GM23338 (cell line): ENCODE results near the gene EPM2AIP1. TPM values are rescaled to one million over a fixed set of nuclear protein-coding genes. Genes with fewer than 3 reads are reported as not detected.

Source experiments
- ATAC-seq: fragments of 200-7000 bp; cut with Tn5 transposase; 3 replicates; pipeline ENCODE4 v1.9.1; 2020
- DNase-seq: peaks from one replicate; pipeline ENCODE4 v3.0.0-alpha.2; 2015; ENCODE audit warnings: low spot score
- H2AFZ ChIP-seq: fragments of 200-600 bp; sonication (generic); 2 replicates; pipeline ENCODE4 v1.8.0; 2016; ENCODE audit warnings: antibody characterized with exemption, mild to moderate bottlenecking, moderate library complexity
- H3F3A ChIP-seq: fragments of 200-600 bp; sonication (generic); replicated peaks from 2 replicates; pipeline ENCODE4 v1.8.0; 2017; ENCODE audit warnings: antibody characterized with exemption, mixed run types, low read depth
- H3K27ac ChIP-seq: fragments of 200-600 bp; sonication (generic); 2 replicates; pipeline ENCODE4 v1.6.1; 2016; ENCODE audit warnings: low read depth
- H3K27me3 ChIP-seq: fragments of 200-600 bp; sonication (generic); 2 replicates; pipeline ENCODE4 v1.8.0; 2016; ENCODE audit warnings: mild to moderate bottlenecking, mixed run types, moderate library complexity; ENCODE audit not compliant: insufficient read depth
- H3K36me3 ChIP-seq: fragments of 200-600 bp; sonication (generic); 2 replicates; pipeline ENCODE4 v1.8.0; 2016; ENCODE audit warnings: mild to moderate bottlenecking; ENCODE audit not compliant: insufficient read depth
- H3K4me1 ChIP-seq: fragments of 200-600 bp; sonication (generic); 2 replicates; pipeline ENCODE4 v1.8.0; 2016; ENCODE audit warnings: mild to moderate bottlenecking, moderate library complexity; ENCODE audit not compliant: insufficient read depth
- H3K4me2 ChIP-seq: fragments of 200-600 bp; sonication (generic); 2 replicates; pipeline ENCODE4 v1.7.1; 2017; ENCODE audit warnings: mixed run types
- H3K4me3 ChIP-seq: fragments of 200-600 bp; sonication (generic); 2 replicates; pipeline ENCODE4 v1.6.1; 2016; ENCODE audit warnings: mixed run types
- H3K79me2 ChIP-seq: fragments of 200-600 bp; sonication (generic); replicated peaks from 2 replicates; pipeline ENCODE4 v1.8.0; 2017; ENCODE audit warnings: mild to moderate bottlenecking; ENCODE audit not compliant: insufficient read depth
- H3K9me2 ChIP-seq: fragments of 200-600 bp; sonication (generic); 2 replicates; pipeline ENCODE4 v1.8.0; 2017; ENCODE audit not compliant: insufficient read depth
- H4K20me1 ChIP-seq: fragments of 200-600 bp; sonication (generic); replicated peaks from 2 replicates; pipeline ENCODE4 v1.8.0; 2017; ENCODE audit warnings: mild to moderate bottlenecking; ENCODE audit not compliant: insufficient read depth
- H3K27ac Mint-ChIP-seq: 2 replicates; pipeline ENCODE4 v1.8.0; 2020; ENCODE audit warnings: inconsistent platforms, mild to moderate bottlenecking, moderate library complexity, mixed read lengths
- H3K27me3 Mint-ChIP-seq: 3 replicates; pipeline ENCODE4 v1.8.0; 2022; ENCODE audit warnings: low read depth, mild to moderate bottlenecking, moderate library complexity, mixed read lengths, inconsistent platforms; ENCODE audit not compliant: insufficient read depth, poor library complexity
- H3K36me3 Mint-ChIP-seq: 3 replicates; pipeline ENCODE4 v1.8.0; 2021; ENCODE audit warnings: low read depth, mild to moderate bottlenecking, inconsistent platforms, moderate library complexity, mixed read lengths
- H3K4me1 Mint-ChIP-seq: 3 replicates; pipeline ENCODE4 v1.8.0; 2020; ENCODE audit warnings: mild to moderate bottlenecking, inconsistent platforms, mixed read lengths
- H3K4me3 Mint-ChIP-seq: 3 replicates; pipeline ENCODE4 v1.8.0; 2021; ENCODE audit warnings: moderate library complexity, mild to moderate bottlenecking, inconsistent platforms, mixed read lengths
- H3K9me3 Mint-ChIP-seq: 3 replicates; pipeline ENCODE4 v1.8.0; 2020; ENCODE audit warnings: moderate library complexity, mild to moderate bottlenecking, inconsistent platforms, mixed read lengths
- CREB1 ChIP-seq: fragments of 250-450 bp; sonication (Bioruptor Pico); IDR thresholded peaks from 2 replicates; pipeline ENCODE4 v1.5.0; 2020; ENCODE audit warnings: low read depth, mild to moderate bottlenecking, moderate library complexity
- CTCF ChIP-seq, 2 experiments: fragments of 200-600 bp in 1 of 2; sonication (generic) in 1 of 2; conservative IDR thresholded peaks; 2 replicates each; pipeline versions ENCODE4 v1.5.1 to v1.6.1; 2016 to 2017; ENCODE audit warnings: antibody characterized with exemption in 2 of 2, low read depth in 2 of 2, mild to moderate bottlenecking in 2 of 2, moderate library complexity in 1 of 2
- NANOG ChIP-seq: IDR thresholded peaks from 2 replicates; pipeline ENCODE4 v1.6.1; 2016; ENCODE audit warnings: antibody characterized with exemption, borderline replicate concordance
- POLR2AphosphoS5 ChIP-seq: IDR thresholded peaks from 2 replicates; pipeline ENCODE4 v1.6.1; 2016; ENCODE audit warnings: antibody characterized with exemption, low read depth
- REST ChIP-seq: IDR thresholded peaks from one replicate; pipeline ENCODE4 v1.6.1; 2018; ENCODE audit warnings: antibody characterized with exemption; ENCODE audit not compliant: unreplicated experiment
- STAT1 ChIP-seq: IDR thresholded peaks from one replicate; pipeline ENCODE4 v1.6.1; 2016; ENCODE audit warnings: antibody characterized with exemption; ENCODE audit not compliant: unreplicated experiment
- ZNF331 ChIP-seq: fragments of 250-450 bp; sonication (Bioruptor Pico); IDR thresholded peaks from 2 replicates; pipeline ENCODE4 v1.5.0; 2020; ENCODE audit warnings: low read depth, mild to moderate bottlenecking, moderate library complexity
- ZNF462 ChIP-seq: fragments of 250-450 bp; sonication (Bioruptor Pico); IDR thresholded peaks from 2 replicates; pipeline ENCODE4 v1.5.0; 2020; ENCODE audit warnings: mild to moderate bottlenecking, moderate library complexity
- polyA plus RNA-seq: library from polyadenylated mRNA; unstranded; fragments of >200 nt; fragmentation: Nextera tagmentation; extraction: Ambion mirVana; gene quantifications from 2 replicates; pipeline ENCODE4 v1.2.1, GENCODE V29; 2016
- total RNA-seq: library from RNA; depleted of rRNA; stranded (reverse); fragments of >200 nt; shearing (Covaris generic); gene quantifications from 2 replicates; pipeline ENCODE4 v1.2.3, GENCODE V29; 2014
- TF ChIP-seq, protein P1 (sequence below): IDR thresholded peaks from 2 replicates; pipeline ENCODE4 v1.6.1; 2016; ENCODE audit warnings: antibody characterized with exemption

EPM2AIP1 gene
- total and polyA plus RNA-seq, 2 experiments from 2014 or later = 7.2 to 10.6 TPM

GRCh38 chr3:36993326-36994283, 674 bp upstream of the EPM2AIP1 start, which contains the start of gene MLH1:
Gene MLH1, plus strand, starts transcription at chr3:36993518. Its CDS starts 30 bp downstream, at chr3:36993548.
- no peaks in the 10 kb centered on the region for H3K27me3 Mint-ChIP-seq
- TF ChIP-seq CTCF (conservative IDR thresholded peaks at IDR 0.05; ENCODE audit: low read depth in 2 of 2) = no peak
- no peak for TF ChIP-seq NANOG
- TF ChIP-seq ZNF331 (CRISPR knock-in tag) = no peak
- no peak for TF ChIP-seq ZNF462 (CRISPR knock-in tag)
- TF ChIP-seq, protein P1, sequence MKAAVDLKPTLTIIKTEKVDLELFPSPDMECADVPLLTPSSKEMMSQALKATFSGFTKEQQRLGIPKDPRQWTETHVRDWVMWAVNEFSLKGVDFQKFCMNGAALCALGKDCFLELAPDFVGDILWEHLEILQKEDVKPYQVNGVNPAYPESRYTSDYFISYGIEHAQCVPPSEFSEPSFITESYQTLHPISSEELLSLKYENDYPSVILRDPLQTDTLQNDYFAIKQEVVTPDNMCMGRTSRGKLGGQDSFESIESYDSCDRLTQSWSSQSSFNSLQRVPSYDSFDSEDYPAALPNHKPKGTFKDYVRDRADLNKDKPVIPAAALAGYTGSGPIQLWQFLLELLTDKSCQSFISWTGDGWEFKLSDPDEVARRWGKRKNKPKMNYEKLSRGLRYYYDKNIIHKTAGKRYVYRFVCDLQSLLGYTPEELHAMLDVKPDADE = 0 out of 2 replicates have a peak, but pooled peaks have one; percentile 33
- peak; percentile 96 for TF ChIP-seq CREB1
- no peak for TF ChIP-seq STAT1
- TF ChIP-seq POLR2AphosphoS5 = peak; percentile 81
- TF ChIP-seq REST = no peak
- H3K79me2 ChIP-seq = peaks cover 73% of the 10 kb centered on the region
- ATAC-seq = peak; percentile 90
- peaks cover 22% of the 10 kb centered on the region for H3K4me1 Mint-ChIP-seq
- H3K9me3 Mint-ChIP-seq = no peaks in the 10 kb centered on the region
- H4K20me1 ChIP-seq = peaks cover 18% of the 10 kb centered on the region; the same call in 1 of the 2 replicates
- peaks cover 33% of the 10 kb centered on the region for H3K4me1 ChIP-seq
- no peak within 1 kb of the TSS for H3K27ac Mint-ChIP-seq
- peaks cover 21% of the 10 kb centered on the region for H3K36me3 ChIP-seq
- peaks cover 48% of the 10 kb centered on the region for H3K36me3 Mint-ChIP-seq
- H3K27me3 ChIP-seq = no peaks in the 10 kb centered on the region
- peak within 1 kb of the TSS; percentile 75 for H3K27ac ChIP-seq
- no peaks in the 10 kb centered on the region for H3K9me2 ChIP-seq
- no peaks in the 10 kb centered on the region for H3F3A ChIP-seq
- DNase-seq = peak; percentile 87
- H3K4me3 Mint-ChIP-seq = no peak within 1 kb of the TSS
- peak within 1 kb of the TSS; percentile 91 for H3K4me2 ChIP-seq
- no peak within 1 kb of the TSS for H2AFZ ChIP-seq
- H3K4me3 ChIP-seq = peak within 1 kb of the TSS; percentile 83
